ENCODE data around the gene AKR7A3. TPM values are rescaled to one million over a fixed set of nuclear protein-coding genes. Genes with fewer than 3 reads are reported as not detected.

The AKR7A3 gene
- total and polyA plus RNA-seq, 8 donors = 24.0 to 510 (median 145) TPM

DNA sequence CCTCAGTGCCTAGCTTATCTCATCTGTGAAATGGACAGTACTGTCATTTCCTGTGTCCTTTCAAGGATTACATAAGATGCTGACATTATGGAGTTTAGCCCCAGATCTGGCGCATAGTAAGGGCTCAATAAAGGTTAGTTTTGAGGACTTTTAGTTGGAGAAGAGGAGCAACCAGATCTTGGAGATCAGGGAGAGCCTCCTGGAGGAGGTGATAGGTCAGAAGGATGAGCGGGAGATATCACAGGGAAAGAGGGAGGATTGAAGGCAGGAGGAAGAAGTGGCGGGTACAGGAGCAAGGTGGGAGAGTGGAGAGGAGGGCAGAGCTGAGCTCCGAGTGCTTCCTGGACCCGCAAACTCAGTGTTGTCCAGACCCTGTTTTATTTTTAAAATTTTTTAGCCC is 41.0 kb upstream of the AKR7A3 start:
- intact Hi-C loops (cut with DNase I; ENCODE audit: low total_unique reads) = no loop called here
- Histone ChIP-seq H3K36me3 (peaks cover 32 to 67% (median 60%) of the 10 kb centered on the region in 4 donors), H3K27ac (no peak overlapping the region), H3K4me1 (no peaks in the 10 kb centered on the region), H3K27me3 (no peaks in the 10 kb centered on the region), H3K9me3 (no peaks in the 10 kb centered on the region), H3K4me3 (no peak overlapping the region)
- no peak for TF ChIP-seq POLR2AphosphoS5 (IDR thresholded peaks at IDR 0.05)
- TF ChIP-seq, protein P1, sequence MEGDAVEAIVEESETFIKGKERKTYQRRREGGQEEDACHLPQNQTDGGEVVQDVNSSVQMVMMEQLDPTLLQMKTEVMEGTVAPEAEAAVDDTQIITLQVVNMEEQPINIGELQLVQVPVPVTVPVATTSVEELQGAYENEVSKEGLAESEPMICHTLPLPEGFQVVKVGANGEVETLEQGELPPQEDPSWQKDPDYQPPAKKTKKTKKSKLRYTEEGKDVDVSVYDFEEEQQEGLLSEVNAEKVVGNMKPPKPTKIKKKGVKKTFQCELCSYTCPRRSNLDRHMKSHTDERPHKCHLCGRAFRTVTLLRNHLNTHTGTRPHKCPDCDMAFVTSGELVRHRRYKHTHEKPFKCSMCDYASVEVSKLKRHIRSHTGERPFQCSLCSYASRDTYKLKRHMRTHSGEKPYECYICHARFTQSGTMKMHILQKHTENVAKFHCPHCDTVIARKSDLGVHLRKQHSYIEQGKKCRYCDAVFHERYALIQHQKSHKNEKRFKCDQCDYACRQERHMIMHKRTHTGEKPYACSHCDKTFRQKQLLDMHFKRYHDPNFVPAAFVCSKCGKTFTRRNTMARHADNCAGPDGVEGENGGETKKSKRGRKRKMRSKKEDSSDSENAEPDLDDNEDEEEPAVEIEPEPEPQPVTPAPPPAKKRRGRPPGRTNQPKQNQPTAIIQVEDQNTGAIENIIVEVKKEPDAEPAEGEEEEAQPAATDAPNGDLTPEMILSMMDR (IDR thresholded peaks at IDR 0.05) = no peak
- TF ChIP-seq POLR2A (IDR thresholded peaks at IDR 0.05) = no peak
- no peak for TF ChIP-seq EP300 (IDR thresholded peaks at IDR 0.05)
- WGBS, 5 donors = 93 to 95% (median 94%) methylated on average over 5 of the region's 5 CpGs
- DNase-seq = no peak

DNA sequence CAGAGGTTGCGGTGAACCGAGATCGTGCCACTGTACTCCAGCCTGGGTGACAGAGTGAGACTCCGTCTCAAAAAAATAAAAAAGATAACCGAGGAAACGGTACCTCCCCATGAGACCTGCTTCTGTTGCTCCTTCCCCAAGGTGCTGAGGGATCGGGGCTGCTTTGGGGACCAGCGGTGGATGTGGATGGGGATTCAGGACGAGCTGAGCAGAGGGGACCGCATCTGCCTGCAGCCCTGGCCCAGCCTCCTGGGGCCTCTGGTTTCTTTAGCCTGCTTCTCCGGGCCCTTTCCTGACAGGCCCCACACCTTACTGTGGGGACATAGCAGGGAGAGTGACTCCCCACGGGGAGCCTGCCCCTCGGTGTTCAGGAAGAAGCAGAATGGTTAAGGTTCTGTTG is 40.6 kb upstream of the AKR7A3 start:
- Histone ChIP-seq H3K36me3 (peaks cover 35 to 72% (median 64%) of the 10 kb centered on the region in 4 donors), H3K9me3 (no peaks in the 10 kb centered on the region), H3K4me1 (no peaks in the 10 kb centered on the region), H3K4me3 (no peak overlapping the region), H3K27me3 (no peaks in the 10 kb centered on the region), H3K27ac (no peak overlapping the region)
- no peak for DNase-seq
- intact Hi-C loops (cut with DNase I; ENCODE audit: low total_unique reads) = no loop called here
- 87 to 90% (median 89%) methylated on average over 13 of the region's 13 CpGs for WGBS, 5 donors
- TF ChIP-seq POLR2AphosphoS5 (IDR thresholded peaks at IDR 0.05) (no peak), POLR2A (IDR thresholded peaks at IDR 0.05) (no peak), EP300 (IDR thresholded peaks at IDR 0.05) (no peak)
- TF ChIP-seq, protein P1 (IDR thresholded peaks at IDR 0.05) = no peak

DNA sequence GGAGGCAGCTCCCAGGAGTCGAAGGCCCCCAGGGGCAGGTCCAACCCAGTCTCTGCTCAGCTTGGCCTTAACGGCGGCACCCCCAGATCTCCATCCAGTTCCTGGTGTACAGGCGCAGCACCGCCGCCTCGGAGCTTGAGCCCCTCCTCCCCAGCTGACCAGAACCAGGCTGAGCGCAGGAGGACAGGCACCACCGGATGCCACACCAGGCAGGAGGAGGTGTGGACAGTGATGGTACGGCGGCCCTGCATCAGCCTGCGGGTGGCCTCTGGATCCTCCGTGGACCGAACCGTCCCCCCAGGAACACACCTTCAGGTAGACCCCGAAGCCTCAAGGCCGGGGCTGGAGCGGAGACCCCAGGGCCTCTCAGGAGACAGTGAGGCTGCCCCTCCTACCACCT is 39.9 kb upstream of the AKR7A3 start:
- Histone ChIP-seq H3K4me3 (no peak overlapping the region), H3K27ac (no peak overlapping the region), H3K9me3 (no peaks in the 10 kb centered on the region), H3K4me1 (no peaks in the 10 kb centered on the region), H3K27me3 (no peaks in the 10 kb centered on the region), H3K36me3 (peaks cover 35 to 79% (median 71%) of the 10 kb centered on the region in 4 donors)
- TF ChIP-seq POLR2AphosphoS5 (IDR thresholded peaks at IDR 0.05) (no peak), EP300 (IDR thresholded peaks at IDR 0.05) (no peak), POLR2A (IDR thresholded peaks at IDR 0.05) (no peak)
- TF ChIP-seq, protein P1 (IDR thresholded peaks at IDR 0.05) = no peak
- no peak for DNase-seq
- intact Hi-C loops (cut with DNase I; ENCODE audit: low total_unique reads) = no loop called here
- 94 to 100% (median 96%) methylated on average over 12 to 18 of the region's 18 CpGs for WGBS, 5 donors

DNA sequence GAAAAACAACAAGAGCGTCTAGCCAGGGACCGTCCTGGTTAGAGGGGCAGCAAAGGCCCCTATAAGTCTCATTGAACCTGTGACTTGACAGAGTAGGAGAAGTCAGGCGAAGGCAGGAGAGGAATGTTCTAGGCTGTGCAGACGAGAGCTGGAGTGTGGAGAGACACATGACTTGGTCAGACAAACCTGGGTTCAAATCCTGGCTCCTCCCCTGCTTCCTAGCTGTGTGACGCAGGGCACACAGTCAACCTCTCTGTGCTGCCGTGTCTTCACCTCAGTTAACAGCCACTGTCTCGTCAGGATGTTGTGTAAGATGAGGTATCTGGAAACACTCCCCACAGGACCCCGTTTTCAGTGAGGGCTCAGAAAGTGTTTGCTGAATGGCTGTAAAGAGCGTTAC is 39.2 kb upstream of the AKR7A3 start:
- Histone ChIP-seq H3K27ac (no peak overlapping the region), H3K4me1 (no peaks in the 10 kb centered on the region), H3K9me3 (no peaks in the 10 kb centered on the region), H3K36me3 (peaks cover 35 to 85% (median 78%) of the 10 kb centered on the region in 4 donors), H3K4me3 (no peak overlapping the region), H3K27me3 (no peaks in the 10 kb centered on the region)
- DNase-seq = no peak
- TF ChIP-seq, protein P1 (IDR thresholded peaks at IDR 0.05) = no peak
- TF ChIP-seq POLR2AphosphoS5 (IDR thresholded peaks at IDR 0.05) = no peak
- TF ChIP-seq POLR2A (IDR thresholded peaks at IDR 0.05) = no peak
- TF ChIP-seq EP300 (IDR thresholded peaks at IDR 0.05) = no peak
- intact Hi-C loops (cut with DNase I; ENCODE audit: low total_unique reads) = no loop called here
- 76 to 82% (median 81%) methylated on average over 9 of the region's 9 CpGs for WGBS, 5 donors
